GM18508 (cell line): ENCODE data around the gene AFF1.
"Not testable (repeated sequence)": the region's sequence is repeated elsewhere in the genome, so short reads cannot be mapped to it uniquely, and the experiment has no call there.

Experiments
- ATAC-seq: cut with Tn5 transposase; IDR thresholded peaks from one replicate; pipeline ENCODE4 v1.9.1; 2021; ENCODE audit warnings: moderate number of reproducible peaks; ENCODE audit not compliant: insufficient read depth, unreplicated experiment

Gene AFF1

DNA sequence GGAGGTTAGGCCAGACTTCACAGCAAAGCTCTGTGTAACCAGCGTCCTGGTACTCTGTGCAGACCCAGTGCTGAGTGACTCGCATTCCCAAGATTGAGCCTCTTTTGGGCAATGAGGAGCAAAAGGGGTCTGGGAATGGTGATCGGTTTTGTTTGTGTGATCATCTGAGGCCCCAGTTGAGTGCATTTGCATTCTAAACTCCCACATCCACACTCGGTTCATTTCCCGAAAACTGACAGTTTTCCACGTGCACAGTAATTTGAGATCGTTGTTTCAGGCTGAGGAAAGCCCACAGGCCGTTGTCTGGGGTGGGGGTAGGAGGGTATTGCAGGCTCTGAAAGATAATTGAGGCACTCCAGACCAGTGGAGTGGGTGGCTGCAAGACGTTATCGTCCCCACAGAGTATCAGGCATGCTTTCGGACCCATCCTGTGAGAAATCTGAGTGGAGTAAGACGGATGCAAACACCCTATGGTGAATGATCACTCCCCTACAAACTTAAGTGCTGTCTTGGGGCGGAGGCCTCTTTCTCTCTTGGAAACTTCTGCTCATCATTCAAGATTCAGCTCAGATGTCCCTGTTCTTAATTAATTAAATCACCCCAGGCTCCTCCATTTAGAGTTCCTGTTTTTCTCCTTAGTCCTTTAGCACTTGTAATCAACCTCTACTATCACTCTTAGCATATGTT is 96.1 kb downstream of the AFF1 start:
- no peak for ATAC-seq

DNA sequence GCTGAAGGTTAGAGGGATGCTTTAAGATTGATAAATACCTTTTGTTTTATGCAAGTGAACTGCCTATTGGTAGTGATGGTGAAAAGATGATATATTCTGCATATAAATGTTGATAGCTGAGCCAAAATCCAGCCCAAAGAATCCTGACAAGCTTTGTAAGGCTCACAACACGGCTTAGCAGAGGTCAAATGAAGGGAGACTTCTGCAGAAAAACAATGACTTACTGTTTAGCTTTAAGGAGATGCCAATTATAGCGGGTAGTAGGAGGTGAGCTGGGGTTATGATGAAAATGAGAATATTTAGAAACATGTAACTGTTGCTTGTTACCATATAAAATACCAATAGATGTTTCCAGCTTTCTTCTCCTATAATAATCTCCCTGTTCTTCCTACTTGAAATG is 97.1 kb downstream of the AFF1 start:
- no peak for ATAC-seq

DNA sequence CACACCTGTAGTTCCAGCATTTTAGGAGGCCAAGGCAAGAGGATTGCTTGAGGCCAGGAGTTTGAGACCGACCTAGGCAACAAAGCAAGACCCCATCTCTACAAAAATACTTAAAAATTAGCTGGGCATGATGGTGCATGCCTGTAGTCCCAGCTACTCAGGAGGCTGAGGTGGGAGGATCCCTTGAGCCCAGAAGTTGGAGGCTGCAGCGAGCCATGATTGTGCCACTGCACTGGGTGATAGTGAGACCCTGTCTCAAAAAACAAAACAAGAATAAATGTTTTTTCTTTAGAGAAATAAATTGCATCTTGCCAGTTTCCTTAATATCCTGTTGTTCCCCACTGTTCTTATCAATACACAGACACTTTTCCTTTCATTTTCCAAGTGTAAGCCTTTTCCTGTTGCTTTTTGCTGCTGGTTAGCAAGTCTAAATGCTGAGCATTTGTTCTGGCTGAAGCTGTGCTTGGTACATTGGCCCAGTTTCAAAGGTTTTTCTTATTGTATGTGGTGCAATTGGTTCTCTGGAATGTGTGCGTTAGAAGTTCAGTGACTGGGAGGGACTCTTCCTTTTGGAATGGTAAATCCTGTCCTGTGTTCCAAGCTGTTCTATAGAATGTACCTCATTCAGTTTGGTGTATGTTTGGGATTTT is 98.2 kb downstream of the AFF1 start:
- ATAC-seq = no peak

DNA sequence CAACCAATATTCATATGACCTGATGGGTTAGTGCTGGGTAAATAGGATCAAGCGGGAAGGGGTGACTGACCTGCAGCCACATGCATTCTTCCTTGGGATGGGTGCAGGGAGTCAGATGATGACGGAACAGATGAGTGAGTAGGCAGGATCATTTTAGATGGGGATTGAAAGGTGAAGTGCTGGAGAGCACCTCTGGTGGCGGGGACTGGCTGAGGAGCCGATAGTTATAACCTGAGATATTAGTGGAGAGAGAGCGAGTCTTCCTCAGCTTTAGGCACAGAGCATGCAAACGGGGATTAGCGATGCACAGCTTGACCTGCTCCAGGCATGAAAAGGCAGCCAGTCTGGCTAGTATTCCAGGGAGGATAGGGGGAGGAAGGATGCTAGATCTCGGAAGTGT is 99.1 kb downstream of the AFF1 start:
- no peak for ATAC-seq

GRCh38 chr4:87034527-87034926 is 99.7 kb downstream of the AFF1 start:
- ATAC-seq = no peak

DNA sequence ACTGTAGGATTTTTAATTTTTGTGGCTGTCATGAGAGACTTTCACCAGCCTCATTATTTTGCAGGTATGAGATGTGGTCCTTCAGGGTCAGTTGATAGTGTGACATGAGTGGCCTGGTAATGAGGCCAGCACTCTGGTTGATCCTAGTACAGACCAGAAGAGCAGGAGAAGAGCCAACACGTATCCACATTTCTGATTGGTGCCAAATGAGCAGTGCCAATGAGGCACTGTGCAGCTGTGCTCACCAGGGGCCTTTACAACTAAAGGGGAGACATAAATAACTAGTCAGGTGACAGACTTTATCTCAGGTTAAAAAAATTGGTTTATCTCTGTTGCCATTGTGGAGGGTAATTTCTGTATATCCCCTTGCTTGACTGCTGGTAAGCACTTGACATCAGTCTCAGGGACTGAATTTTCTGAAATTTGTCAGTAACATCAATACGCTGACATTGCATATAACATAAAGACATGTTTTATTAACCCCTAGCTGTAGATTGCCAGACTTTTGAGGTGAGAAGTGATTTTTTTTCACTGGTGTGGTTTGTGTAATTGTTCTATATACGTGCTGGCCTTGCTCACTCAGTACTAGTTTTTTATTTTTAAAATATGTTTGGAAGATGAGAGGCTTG is 101.2 kb downstream of the AFF1 start:
- no peak for ATAC-seq

DNA sequence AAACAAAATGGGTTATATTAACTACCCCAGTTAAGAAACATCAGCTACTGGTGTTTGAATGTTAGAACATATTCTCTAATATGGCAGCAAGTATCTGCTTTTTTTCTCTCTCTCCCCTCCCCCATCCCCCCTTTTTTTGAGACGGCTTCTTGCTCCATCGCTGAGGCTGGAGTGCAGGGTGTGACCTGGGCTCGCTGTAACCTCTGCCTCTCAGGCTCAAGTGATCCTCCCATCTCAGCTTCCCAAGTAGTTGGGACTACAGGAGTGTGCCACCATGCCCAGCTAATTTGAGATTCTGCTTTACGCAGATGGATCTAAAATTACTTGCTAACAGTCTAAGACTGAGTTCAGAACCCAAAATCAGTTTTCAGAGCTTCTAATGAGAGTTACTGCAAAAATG is 101.9 kb downstream of the AFF1 start:
- ATAC-seq = no peak

DNA sequence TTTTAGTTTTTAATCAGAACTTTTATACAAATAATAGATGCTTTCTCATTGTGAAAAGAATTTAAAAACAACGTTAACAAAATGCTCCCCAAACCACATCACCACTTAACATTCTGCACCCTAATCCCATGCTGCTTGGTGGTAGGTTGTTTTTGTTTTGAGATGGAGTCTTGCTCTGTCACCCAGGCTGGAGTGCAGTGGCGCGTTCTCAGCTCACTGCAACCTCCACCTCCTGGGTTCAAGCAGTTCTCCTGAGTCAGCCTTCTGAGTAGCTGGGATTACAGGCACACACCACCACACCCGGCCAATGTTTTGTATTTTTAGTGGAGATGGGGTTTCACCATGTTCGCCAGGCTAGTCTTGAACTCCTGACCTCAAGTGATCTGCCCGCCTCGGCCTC is 102.4 kb downstream of the AFF1 start:
- ATAC-seq = not testable (repeated sequence)

DNA sequence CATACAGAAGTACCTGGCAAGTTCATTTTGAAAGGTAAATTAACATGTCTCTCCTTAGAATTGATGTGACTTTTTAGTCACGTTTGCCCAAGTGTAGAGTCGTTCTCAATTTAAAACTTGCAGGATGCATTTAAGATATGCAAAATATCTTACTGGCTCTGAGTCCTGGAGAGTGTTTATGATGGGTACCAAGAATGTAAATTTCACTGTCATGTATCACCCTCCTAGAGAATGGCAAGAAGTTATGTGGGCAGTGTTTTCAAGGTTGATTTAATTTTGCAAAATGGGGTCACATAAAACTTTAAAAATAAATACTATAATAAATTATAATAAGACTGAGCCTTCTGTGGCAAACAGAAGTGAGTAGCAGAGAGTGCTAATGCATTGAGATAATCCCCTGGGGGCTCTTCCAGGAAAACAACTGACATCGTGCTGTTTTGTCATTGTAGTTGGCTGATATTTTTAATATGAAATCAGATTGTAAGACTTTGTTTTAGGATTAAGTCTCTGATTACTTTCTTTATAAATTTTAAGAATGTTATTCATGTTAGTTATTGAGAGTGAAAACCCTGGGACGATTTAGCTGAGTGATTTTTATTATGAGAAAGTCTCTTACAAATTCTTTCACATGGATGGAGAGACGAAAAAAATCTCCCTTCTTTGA is 103.0 kb downstream of the AFF1 start:
- ATAC-seq = no peak

GRCh38 chr4:87038837-87039615 is 104.2 kb downstream of the AFF1 start:
- no peak for ATAC-seq

DNA sequence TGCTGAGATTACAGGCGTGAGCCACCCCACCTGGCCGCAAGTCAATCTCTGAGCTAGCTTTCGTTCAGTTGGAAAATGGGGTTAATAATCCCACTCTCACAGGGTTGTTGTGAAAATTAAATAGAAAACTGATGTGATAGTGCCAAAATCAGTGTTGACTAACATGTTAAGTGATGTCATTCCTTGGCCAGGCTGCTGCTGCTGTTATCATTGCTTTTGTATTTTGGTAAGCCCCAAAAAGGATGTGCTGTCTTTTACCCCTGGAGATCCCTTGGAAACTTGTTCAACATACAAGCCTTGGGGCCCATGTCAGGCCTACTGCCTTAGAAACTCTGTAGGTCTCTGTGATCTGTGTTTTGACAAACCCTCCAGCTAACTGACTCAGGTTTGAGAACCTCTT is 106.3 kb downstream of the AFF1 start:
- ATAC-seq = no peak

GRCh38 chr4:87042221-87042620 is 107.4 kb downstream of the AFF1 start:
- ATAC-seq = no peak

GRCh38 chr4:87042986-87043820 is 108.4 kb downstream of the AFF1 start:
- ATAC-seq = no peak

DNA sequence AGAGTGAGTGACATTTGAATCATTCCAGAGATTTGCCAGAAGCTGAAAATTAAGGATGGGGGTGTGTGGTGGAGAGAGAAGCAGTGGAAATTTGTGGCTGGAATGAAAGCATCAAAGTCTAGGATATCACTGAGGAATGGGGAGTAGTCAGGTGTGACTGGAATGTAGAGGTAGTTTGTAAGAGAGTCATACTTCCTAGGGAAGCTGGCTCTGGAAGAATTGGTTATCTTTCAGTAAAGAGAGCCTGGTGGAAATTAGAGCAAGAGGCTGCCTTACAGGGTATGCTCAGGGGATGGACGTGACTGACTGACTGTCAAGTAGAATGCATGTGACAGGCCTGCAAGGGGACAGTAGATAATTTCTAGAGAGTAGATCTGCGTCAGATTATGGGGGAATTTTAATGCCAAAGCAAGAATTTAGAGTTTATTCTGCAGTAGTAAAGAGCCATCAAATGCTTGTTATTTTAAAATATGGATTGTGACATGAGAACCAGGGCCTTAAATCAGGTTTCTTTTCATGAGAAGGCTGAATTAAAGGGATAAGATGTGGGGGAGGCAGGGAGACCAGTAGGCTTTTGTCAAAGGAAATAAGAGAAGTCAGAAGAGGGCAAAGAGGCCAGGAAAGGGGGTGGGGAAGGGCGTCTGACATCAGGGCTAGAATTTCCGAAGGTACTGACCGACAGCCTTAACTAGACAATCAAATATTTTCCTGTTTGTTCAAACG is 109.9 kb downstream of the AFF1 start:
- no peak for ATAC-seq

GRCh38 chr4:87045234-87045558 is 110.4 kb downstream of the AFF1 start:
- no peak for ATAC-seq

- ATAC-seq = no peak
These were observed 110.8 kb downstream of the AFF1 start for GRCh38 chr4:87045659-87046058.

DNA sequence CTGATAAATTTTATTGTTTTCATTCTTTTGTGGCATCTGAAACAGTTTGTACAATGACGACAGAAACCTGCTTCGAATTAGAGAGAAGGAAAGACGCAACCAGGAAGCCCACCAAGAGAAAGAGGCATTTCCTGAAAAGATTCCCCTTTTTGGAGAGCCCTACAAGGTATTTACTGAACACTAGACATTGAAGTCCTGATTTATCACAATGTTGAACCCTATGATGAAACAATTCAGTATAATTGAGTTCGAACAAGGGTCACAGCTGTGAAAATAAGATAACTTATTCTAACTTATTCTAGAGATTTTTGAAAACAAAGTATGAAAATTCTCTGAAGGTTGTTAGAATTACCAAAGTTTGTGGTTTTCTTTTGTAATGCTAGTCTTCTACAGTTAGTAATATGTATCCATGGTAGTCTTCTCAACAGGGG is 111.3 kb downstream of the AFF1 start:
- ATAC-seq = no peak

- ATAC-seq = no peak
These were observed 112.5 kb downstream of the AFF1 start for GRCh38 chr4:87047281-87047798.

DNA sequence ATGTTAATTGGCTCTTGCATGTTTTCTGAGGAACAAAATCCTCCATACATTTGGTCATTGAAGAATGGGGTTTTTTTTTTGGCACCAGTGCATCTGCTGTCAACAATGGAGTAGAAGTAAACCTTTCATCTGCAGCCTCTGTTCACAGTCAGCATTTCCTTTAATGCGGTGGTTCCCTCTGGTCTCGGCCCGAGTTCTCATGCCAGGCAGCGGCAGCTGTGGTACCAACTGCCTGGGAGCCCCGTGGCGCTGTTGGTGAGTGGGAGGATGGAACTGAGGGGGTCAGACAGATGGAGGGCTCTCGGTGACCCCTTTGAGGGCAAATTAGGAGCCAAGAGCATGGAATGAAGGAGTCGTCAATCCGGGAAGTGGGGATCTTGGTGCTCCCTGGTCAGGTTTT is 114.7 kb downstream of the AFF1 start:
- no peak for ATAC-seq
